DND-41 (cell line): ENCODE data around the gene RAD52.

ENCODE experiments used
- ATAC-seq: fragments of 200-7000 bp; cut with Tn5 transposase; 3 replicates; pipeline ENCODE4 v1.9.1; 2021; ENCODE audit warnings: low read depth; ENCODE audit not compliant: insufficient read depth
- DNase-seq: peaks from one replicate; pipeline ENCODE4 v3.0.0-alpha.2; 2020
- H2AFZ ChIP-seq: 2 replicates; pipeline ENCODE4 v1.6.0; 2012; ENCODE audit warnings: low read depth, low read length
- H3K27ac ChIP-seq: 2 replicates; pipeline ENCODE4 v1.5.1; 2012; ENCODE audit warnings: low read length, inconsistent platforms
- H3K27me3 ChIP-seq: fragments of 200-600 bp; sonication (generic); 2 replicates; pipeline ENCODE4 v1.6.0; 2012; ENCODE audit warnings: low read length, mild to moderate bottlenecking, inconsistent platforms; ENCODE audit not compliant: insufficient read depth, poor library complexity
- H3K36me3 ChIP-seq: 2 replicates; pipeline ENCODE4 v1.5.1; 2012; ENCODE audit warnings: low read length, inconsistent platforms; ENCODE audit not compliant: insufficient read depth
- H3K4me1 ChIP-seq: 2 replicates; pipeline ENCODE4 v1.5.1; 2012; ENCODE audit warnings: mild to moderate bottlenecking, low read length; ENCODE audit not compliant: insufficient read depth
- H3K4me2 ChIP-seq: 2 replicates; pipeline ENCODE4 v1.6.0; 2012; ENCODE audit warnings: mild to moderate bottlenecking, moderate library complexity, low read length, inconsistent platforms; ENCODE audit not compliant: insufficient read depth
- H3K4me3 ChIP-seq, 2 experiments: fragments of 200-600 bp in 1 of 2; shearing (Covaris generic) in 1 of 2; 2 replicates each; pipeline ENCODE4 v1.5.1; 2012 to 2016; ENCODE audit warnings: inconsistent platforms in 2 of 2, low read length in 2 of 2, mild to moderate bottlenecking in 2 of 2, low read depth in 1 of 2, moderate library complexity in 1 of 2
- H3K79me2 ChIP-seq: 2 replicates; pipeline ENCODE4 v1.6.0; 2012; ENCODE audit warnings: low read length, inconsistent platforms; ENCODE audit not compliant: insufficient read depth
- H3K9ac ChIP-seq: 2 replicates; pipeline ENCODE4 v1.6.0; 2012; ENCODE audit warnings: low read depth, mild to moderate bottlenecking, inconsistent platforms, low read length, moderate library complexity
- H3K9me3 ChIP-seq: 2 replicates; pipeline ENCODE4 v1.5.1; 2012; ENCODE audit warnings: low read length, moderate library complexity, mild to moderate bottlenecking, inconsistent platforms; ENCODE audit not compliant: insufficient read depth, severe bottlenecking
- H4K20me1 ChIP-seq: 2 replicates; pipeline ENCODE4 v1.6.0; 2012; ENCODE audit warnings: low read length; ENCODE audit not compliant: insufficient read depth
- EZH2 ChIP-seq: IDR thresholded peaks from 3 replicates; pipeline ENCODE4 v1.6.1; 2012; ENCODE audit warnings: borderline replicate concordance, low read depth, mild to moderate bottlenecking, moderate library complexity, low read length, inconsistent platforms; ENCODE audit not compliant: severe bottlenecking
- TF ChIP-seq, protein P1 (sequence below): IDR thresholded peaks from 2 replicates; pipeline ENCODE4 v1.5.1; 2012; ENCODE audit warnings: borderline replicate concordance, low read length, moderate library complexity, mild to moderate bottlenecking; ENCODE audit not compliant: poor library complexity, severe bottlenecking; ENCODE audit errors: extremely low read depth

RAD52 gene

DNA sequence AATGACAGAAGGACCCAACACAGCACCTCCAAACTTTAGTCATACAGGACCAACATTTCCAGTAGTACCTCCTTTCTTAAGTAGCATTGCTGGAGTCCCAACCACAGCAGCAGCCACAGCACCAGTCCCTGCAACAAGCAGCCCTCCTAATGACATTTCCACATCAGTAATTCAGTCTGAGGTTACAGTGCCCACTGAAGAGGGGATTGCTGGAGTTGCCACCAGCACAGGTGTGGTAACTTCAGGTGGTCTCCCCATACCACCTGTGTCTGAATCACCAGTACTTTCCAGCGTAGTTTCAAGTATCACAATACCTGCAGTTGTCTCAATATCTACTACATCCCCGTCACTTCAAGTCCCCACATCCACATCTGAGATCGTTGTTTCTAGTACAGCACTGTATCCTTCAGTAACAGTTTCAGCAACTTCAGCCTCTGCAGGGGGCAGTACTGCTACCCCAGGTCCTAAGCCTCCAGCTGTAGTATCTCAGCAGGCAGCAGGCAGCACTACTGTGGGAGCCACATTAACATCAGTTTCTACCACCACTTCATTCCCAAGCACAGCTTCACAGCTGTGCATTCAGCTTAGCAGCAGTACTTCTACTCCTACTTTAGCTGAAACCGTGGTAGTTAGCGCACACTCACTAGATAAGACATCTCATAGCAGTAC, 64.6 kb downstream of the RAD52 start:
- Histone ChIP-seq H3K27ac (no peak overlapping the region), H3K79me2 (no peaks in the 10 kb centered on the region), H3K4me3 (no peak overlapping the region), H2AFZ (no peak overlapping the region), H3K27me3 (no peaks in the 10 kb centered on the region), H3K4me2 (no peak overlapping the region), H4K20me1 (no peaks in the 10 kb centered on the region), H3K36me3 (peaks cover 98% of the 10 kb centered on the region), H3K9me3 (no peaks in the 10 kb centered on the region), H3K4me1 (no peaks in the 10 kb centered on the region), H3K9ac (no peak overlapping the region)
- ATAC-seq (no peak), DNase-seq (no peak)
- TF ChIP-seq, protein P1, sequence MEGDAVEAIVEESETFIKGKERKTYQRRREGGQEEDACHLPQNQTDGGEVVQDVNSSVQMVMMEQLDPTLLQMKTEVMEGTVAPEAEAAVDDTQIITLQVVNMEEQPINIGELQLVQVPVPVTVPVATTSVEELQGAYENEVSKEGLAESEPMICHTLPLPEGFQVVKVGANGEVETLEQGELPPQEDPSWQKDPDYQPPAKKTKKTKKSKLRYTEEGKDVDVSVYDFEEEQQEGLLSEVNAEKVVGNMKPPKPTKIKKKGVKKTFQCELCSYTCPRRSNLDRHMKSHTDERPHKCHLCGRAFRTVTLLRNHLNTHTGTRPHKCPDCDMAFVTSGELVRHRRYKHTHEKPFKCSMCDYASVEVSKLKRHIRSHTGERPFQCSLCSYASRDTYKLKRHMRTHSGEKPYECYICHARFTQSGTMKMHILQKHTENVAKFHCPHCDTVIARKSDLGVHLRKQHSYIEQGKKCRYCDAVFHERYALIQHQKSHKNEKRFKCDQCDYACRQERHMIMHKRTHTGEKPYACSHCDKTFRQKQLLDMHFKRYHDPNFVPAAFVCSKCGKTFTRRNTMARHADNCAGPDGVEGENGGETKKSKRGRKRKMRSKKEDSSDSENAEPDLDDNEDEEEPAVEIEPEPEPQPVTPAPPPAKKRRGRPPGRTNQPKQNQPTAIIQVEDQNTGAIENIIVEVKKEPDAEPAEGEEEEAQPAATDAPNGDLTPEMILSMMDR: no peak

DNA sequence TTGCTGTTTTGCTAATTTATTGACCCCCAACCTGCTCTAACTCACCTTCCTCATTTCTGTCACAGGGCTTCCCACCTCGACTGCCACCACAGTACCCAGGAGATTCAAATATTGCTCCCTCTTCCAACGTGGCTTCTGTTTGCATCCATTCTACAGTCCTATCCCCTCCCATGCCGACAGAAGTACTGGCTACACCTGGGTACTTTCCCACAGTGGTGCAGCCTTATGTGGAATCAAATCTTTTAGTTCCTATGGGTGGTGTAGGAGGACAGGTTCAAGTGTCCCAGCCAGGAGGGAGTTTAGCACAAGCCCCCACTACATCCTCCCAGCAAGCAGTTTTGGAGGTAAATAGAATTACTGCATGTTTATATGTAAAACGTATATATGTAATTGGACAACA, 68.8 kb downstream of the RAD52 start:
- TF ChIP-seq, protein P1: no peak
- no peak for TF ChIP-seq EZH2
- ATAC-seq: no peak
- H4K20me1 ChIP-seq: no peaks in the 10 kb centered on the region
- no peak overlapping the region for H3K9ac ChIP-seq
- H3K4me2 ChIP-seq: no peak overlapping the region
- no peaks in the 10 kb centered on the region for H3K9me3 ChIP-seq
- no peak overlapping the region for H3K27ac ChIP-seq
- H3K79me2 ChIP-seq: no peaks in the 10 kb centered on the region
- DNase-seq: no peak
- H2AFZ ChIP-seq: no peak overlapping the region
- peaks cover 90% of the 10 kb centered on the region for H3K36me3 ChIP-seq
- H3K27me3 ChIP-seq: no peaks in the 10 kb centered on the region
- no peak overlapping the region for H3K4me3 ChIP-seq
- H3K4me1 ChIP-seq: no peaks in the 10 kb centered on the region

DNA sequence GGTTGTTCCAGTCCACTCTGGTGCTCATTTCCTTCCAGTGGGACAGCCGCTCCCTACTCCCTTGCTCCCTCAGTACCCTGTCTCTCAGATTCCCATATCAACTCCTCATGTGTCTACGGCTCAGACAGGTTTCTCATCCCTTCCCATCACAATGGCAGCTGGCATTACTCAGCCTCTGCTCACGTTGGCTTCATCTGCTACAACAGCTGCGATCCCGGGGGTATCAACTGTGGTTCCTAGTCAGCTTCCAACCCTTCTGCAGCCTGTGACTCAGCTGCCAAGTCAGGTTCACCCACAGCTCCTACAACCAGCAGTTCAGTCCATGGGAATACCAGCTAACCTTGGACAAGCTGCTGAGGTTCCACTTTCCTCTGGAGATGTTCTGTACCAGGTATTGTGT, 69.9 kb downstream of the RAD52 start:
- no peak for DNase-seq
- no peak for ATAC-seq
- H3K9me3 ChIP-seq: no peaks in the 10 kb centered on the region
- no peak overlapping the region for H3K9ac ChIP-seq
- H3K27ac ChIP-seq: no peak overlapping the region
- no peak overlapping the region for H2AFZ ChIP-seq
- no peaks in the 10 kb centered on the region for H3K4me1 ChIP-seq
- peaks cover 90% of the 10 kb centered on the region for H3K36me3 ChIP-seq
- no peaks in the 10 kb centered on the region for H3K27me3 ChIP-seq
- no peak for TF ChIP-seq EZH2
- TF ChIP-seq, protein P1: no peak
- H3K4me3 ChIP-seq: no peak overlapping the region
- H3K79me2 ChIP-seq: no peaks in the 10 kb centered on the region
- H4K20me1 ChIP-seq: no peaks in the 10 kb centered on the region
- no peak overlapping the region for H3K4me2 ChIP-seq
